WTC11 (cell line): ENCODE data around the gene ADAMTS5. TPM values are rescaled to one million over a fixed set of nuclear protein-coding genes. Genes with fewer than 3 reads are reported as not detected.
A peak's percentile ranks its signal among the peaks of the same experiment; 100 is the strongest.

Source experiments
- ATAC-seq: fragments of 200-7000 bp; cut with Tn5 transposase; 2 replicates; pipeline ENCODE4 v1.10.0; 2021; ENCODE audit warnings: mild to moderate bottlenecking, moderate library complexity
- CTCF ChIA-PET: fragments of 300-600 bp; sonication (Branson Sonifier 250); formaldehyde crosslinking; loops from one replicate; lab custom pipeline; 2021; ENCODE audit warnings: antibody characterized with exemption; lab: Charles Lee
- POLR2A ChIA-PET: fragments of 350-600 bp; sonication (Branson Sonifier 250); formaldehyde crosslinking; loops from one replicate; lab custom pipeline; 2021; ENCODE audit warnings: antibody characterized with exemption; lab: Charles Lee
- DNase-seq: peaks from one replicate; pipeline ENCODE4 v3.0.0; 2021; ENCODE audit warnings: low spot score
- H3K27ac Mint-ChIP-seq: 2 replicates; pipeline ENCODE4 v1.8.0; 2021; ENCODE audit warnings: mixed read lengths
- H3K27me3 Mint-ChIP-seq: 2 replicates; pipeline ENCODE4 v1.8.0; 2021; ENCODE audit warnings: low read depth, mild to moderate bottlenecking, moderate library complexity, mixed read lengths
- H3K36me3 Mint-ChIP-seq: 2 replicates; pipeline ENCODE4 v1.8.0; 2021; ENCODE audit warnings: mixed read lengths
- H3K4me1 Mint-ChIP-seq: 2 replicates; pipeline ENCODE4 v1.8.0; 2022; ENCODE audit warnings: mixed read lengths
- H3K4me3 Mint-ChIP-seq: 2 replicates; pipeline ENCODE4 v1.8.0; 2021; ENCODE audit warnings: mild to moderate bottlenecking, moderate library complexity, mixed read lengths
- H3K9me3 Mint-ChIP-seq: 2 replicates; pipeline ENCODE4 v1.8.0; 2021; ENCODE audit warnings: mixed read lengths
- AR ChIP-seq: fragments of 250-450 bp; sonication (Bioruptor Pico); IDR thresholded peaks from 2 replicates; pipeline ENCODE4 v1.9.0; 2021; ENCODE audit warnings: mild to moderate bottlenecking
- CBFB ChIP-seq: sonication (generic); formaldehyde crosslinking; IDR thresholded peaks from 2 replicates; pipeline ENCODE4 v1.8.1; 2022; ENCODE audit warnings: mild to moderate bottlenecking, low read depth, missing genetic modification reagents
- E2F1 ChIP-seq: sonication (generic); formaldehyde crosslinking; IDR thresholded peaks from 2 replicates; pipeline ENCODE4 v1.8.0; 2022; ENCODE audit warnings: mild to moderate bottlenecking, missing genetic modification reagents
- E2F4 ChIP-seq: sonication (generic); formaldehyde crosslinking; IDR thresholded peaks from 2 replicates; pipeline ENCODE4 v1.8.1; 2022; ENCODE audit warnings: low read depth, mild to moderate bottlenecking, moderate library complexity, missing genetic modification reagents, borderline replicate concordance
- ETV6 ChIP-seq: sonication (generic); formaldehyde crosslinking; IDR thresholded peaks from 2 replicates; pipeline ENCODE4 v1.8.1; 2022; ENCODE audit warnings: mild to moderate bottlenecking, missing genetic modification reagents
- FOXJ3 ChIP-seq: sonication (generic); formaldehyde crosslinking; IDR thresholded peaks from 2 replicates; pipeline ENCODE4 v1.9.0; 2021; ENCODE audit warnings: missing genetic modification reagents, mild to moderate bottlenecking, borderline replicate concordance
- FOXP1 ChIP-seq: sonication (generic); formaldehyde crosslinking; IDR thresholded peaks from 2 replicates; pipeline ENCODE4 v1.8.0; 2022; ENCODE audit warnings: missing genetic modification reagents, mild to moderate bottlenecking, moderate library complexity, borderline replicate concordance
- MAX ChIP-seq: sonication (generic); formaldehyde crosslinking; IDR thresholded peaks from 2 replicates; pipeline ENCODE4 v1.8.0; 2022; ENCODE audit warnings: mild to moderate bottlenecking, missing genetic modification reagents
- MLX ChIP-seq: sonication (generic); formaldehyde crosslinking; IDR thresholded peaks from 2 replicates; pipeline ENCODE4 v1.8.1; 2023; ENCODE audit warnings: mild to moderate bottlenecking, missing genetic modification reagents, moderate library complexity
- SOX15 ChIP-seq: fragments of 250-450 bp; sonication (Bioruptor Pico); IDR thresholded peaks from 2 replicates; pipeline ENCODE4 v1.9.0; 2021; ENCODE audit warnings: mild to moderate bottlenecking
- TP53 ChIP-seq: sonication (generic); formaldehyde crosslinking; IDR thresholded peaks from 2 replicates; pipeline ENCODE4 v1.8.1; 2023; ENCODE audit warnings: mild to moderate bottlenecking, missing genetic modification reagents
- USF2 ChIP-seq: sonication (generic); formaldehyde crosslinking; IDR thresholded peaks from 2 replicates; pipeline ENCODE4 v1.8.1; 2023; ENCODE audit warnings: mild to moderate bottlenecking, missing genetic modification reagents, moderate library complexity
- ZBTB43 ChIP-seq: sonication (generic); formaldehyde crosslinking; IDR thresholded peaks from 2 replicates; pipeline ENCODE4 v1.8.1; 2023; ENCODE audit warnings: mild to moderate bottlenecking, missing genetic modification reagents
- ZNF423 ChIP-seq: fragments of 250-450 bp; sonication (Bioruptor Pico); IDR thresholded peaks from 2 replicates; pipeline ENCODE4 v2.1.2; 2022; ENCODE audit warnings: mild to moderate bottlenecking, moderate library complexity
- ZNF532 ChIP-seq: fragments of 250-450 bp; sonication (Bioruptor Pico); IDR thresholded peaks from 2 replicates; pipeline ENCODE4 v1.9.0; 2021; ENCODE audit warnings: mild to moderate bottlenecking, borderline replicate concordance
- total RNA-seq: library from RNA; stranded (reverse); gene quantifications from 3 replicates; pipeline ENCODE4 v1.2.3, GENCODE V29; 2021

ADAMTS5 gene
- total RNA-seq, 1 experiment from 2014 or later: 1.6 TPM

GRCh38 chr21:27001526-27001925, 34.6 kb upstream of the ADAMTS5 start (continued):
- TF ChIP-seq ZNF532 (CRISPR knock-in tag): no peak
- no peak for TF ChIP-seq ZBTB43
- no peak for TF ChIP-seq MLX (CRISPR knock-in tag)
- no peak for TF ChIP-seq TP53 (CRISPR knock-in tag)
- TF ChIP-seq FOXP1 (CRISPR knock-in tag): no peak
- no peak for TF ChIP-seq E2F1 (CRISPR knock-in tag)
- TF ChIP-seq E2F4 (CRISPR knock-in tag): no peak

GRCh38 chr21:26983576-26983975, 16.7 kb upstream of the ADAMTS5 start:
- Mint-ChIP-seq H3K4me1 (peaks cover 5% of the 10 kb centered on the region; the same call in 1 of the 2 replicates), H3K9me3 (peaks cover 18% of the 10 kb centered on the region), H3K36me3 (peaks cover 6% of the 10 kb centered on the region; the same call in 1 of the 2 replicates), H3K27ac (no peak overlapping the region)
- POLR2A ChIA-PET: interaction anchor here (0.6 kb wide), 1 partner anchor 34 kb away, joined by 3 read pairs; no protein-coding TSS in a partner anchor
- no peak for DNase-seq
- CTCF ChIA-PET: interaction anchor here (1.3 kb wide), 1 partner anchor 18 kb away, joined by 3 read pairs; no protein-coding TSS in a partner anchor
- ATAC-seq: no peak
- TF ChIP-seq CBFB (CRISPR knock-in tag) (no peak), ETV6 (CRISPR knock-in tag) (no peak)
- TF ChIP-seq, all 79 proteins: peak for 0
- Mint-ChIP-seq H3K27me3 (no peaks in the 10 kb centered on the region), H3K4me3 (no peak overlapping the region)

GRCh38 chr21:26982767-26983166, 15.9 kb upstream of the ADAMTS5 start:
- ATAC-seq: peak; percentile 52
- CTCF ChIA-PET: no interaction called here
- TF ChIP-seq SOX15 (CRISPR knock-in tag) (no peak), FOXJ3 (CRISPR knock-in tag) (no peak), MAX (CRISPR knock-in tag) (no peak), ZNF423 (CRISPR knock-in tag) (no peak), USF2 (CRISPR knock-in tag) (no peak), AR (CRISPR knock-in tag) (no peak)

More at GRCh38 chr21:26982767-26983166, 15.9 kb upstream of the ADAMTS5 start:
- Mint-ChIP-seq H3K9me3 (peaks cover 12% of the 10 kb centered on the region), H3K27me3 (no peaks in the 10 kb centered on the region), H3K4me3 (no peak overlapping the region), H3K4me1 (peaks cover 7% of the 10 kb centered on the region; the same call in 1 of the 2 replicates), H3K27ac (no peak overlapping the region), H3K36me3 (peaks cover 6% of the 10 kb centered on the region; the same call in 1 of the 2 replicates)
- POLR2A ChIA-PET: no interaction called here
- no peak for DNase-seq
